ENCODE data around the gene TICAM2.

Gene TICAM2

DNA sequence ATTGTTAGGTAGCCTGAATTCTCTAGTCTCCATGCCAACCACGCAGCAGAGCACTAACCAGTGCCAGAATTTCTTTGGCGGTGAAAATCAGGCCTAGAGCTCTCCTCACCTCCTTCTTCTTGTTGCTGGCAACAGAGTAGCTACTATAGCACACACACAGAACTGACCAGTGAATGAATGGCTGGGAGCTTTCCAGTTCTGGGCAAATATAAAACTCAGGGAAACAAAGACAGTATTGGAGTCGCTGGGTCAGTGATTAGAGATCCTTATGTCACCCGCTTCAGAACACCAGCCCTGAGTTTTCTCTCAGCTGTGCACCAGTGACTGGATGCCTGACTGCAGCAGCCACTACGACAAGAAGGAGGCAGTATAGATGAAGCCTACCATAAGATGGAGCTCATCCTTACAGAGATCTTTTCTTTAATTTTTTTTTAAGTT is 30.8 kb downstream of the TICAM2 start:
- H3K27ac ChIP-seq, result no peak overlapping the region

DNA sequence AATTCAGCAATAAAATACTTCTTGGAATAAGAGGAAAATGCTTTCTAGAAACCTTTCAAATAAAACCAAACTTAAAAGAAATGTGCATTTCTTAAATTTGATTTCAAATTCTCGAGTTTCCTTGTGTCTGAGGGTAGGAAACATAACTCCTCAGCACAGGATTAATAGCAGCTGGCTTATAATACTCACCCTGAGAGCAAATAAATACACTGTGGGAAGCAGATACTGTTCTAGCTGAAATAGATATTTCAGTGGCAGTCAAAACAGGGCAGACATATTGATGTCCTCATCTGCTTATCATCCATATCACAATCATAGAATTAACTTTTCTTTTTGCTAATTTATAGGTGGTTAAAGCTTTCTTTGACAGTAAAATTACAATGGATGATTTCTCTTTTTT is 33.6 kb downstream of the TICAM2 start:
- Histone ChIP-seq H3K4me3 (no peak overlapping the region), H3K27ac (no peak overlapping the region)
- no peak for DNase-seq (ENCODE audit: low spot score)
- TF ChIP-seq, protein P1, sequence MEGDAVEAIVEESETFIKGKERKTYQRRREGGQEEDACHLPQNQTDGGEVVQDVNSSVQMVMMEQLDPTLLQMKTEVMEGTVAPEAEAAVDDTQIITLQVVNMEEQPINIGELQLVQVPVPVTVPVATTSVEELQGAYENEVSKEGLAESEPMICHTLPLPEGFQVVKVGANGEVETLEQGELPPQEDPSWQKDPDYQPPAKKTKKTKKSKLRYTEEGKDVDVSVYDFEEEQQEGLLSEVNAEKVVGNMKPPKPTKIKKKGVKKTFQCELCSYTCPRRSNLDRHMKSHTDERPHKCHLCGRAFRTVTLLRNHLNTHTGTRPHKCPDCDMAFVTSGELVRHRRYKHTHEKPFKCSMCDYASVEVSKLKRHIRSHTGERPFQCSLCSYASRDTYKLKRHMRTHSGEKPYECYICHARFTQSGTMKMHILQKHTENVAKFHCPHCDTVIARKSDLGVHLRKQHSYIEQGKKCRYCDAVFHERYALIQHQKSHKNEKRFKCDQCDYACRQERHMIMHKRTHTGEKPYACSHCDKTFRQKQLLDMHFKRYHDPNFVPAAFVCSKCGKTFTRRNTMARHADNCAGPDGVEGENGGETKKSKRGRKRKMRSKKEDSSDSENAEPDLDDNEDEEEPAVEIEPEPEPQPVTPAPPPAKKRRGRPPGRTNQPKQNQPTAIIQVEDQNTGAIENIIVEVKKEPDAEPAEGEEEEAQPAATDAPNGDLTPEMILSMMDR (IDR thresholded peaks at IDR 0.05), result no peak

More for the DNA sequence above, 30.8 kb downstream of the TICAM2 start:
- no peak for DNase-seq (ENCODE audit: low spot score)
- TF ChIP-seq, protein P1 (IDR thresholded peaks at IDR 0.05), result no peak
- no peak overlapping the region for H3K4me3 ChIP-seq

DNA sequence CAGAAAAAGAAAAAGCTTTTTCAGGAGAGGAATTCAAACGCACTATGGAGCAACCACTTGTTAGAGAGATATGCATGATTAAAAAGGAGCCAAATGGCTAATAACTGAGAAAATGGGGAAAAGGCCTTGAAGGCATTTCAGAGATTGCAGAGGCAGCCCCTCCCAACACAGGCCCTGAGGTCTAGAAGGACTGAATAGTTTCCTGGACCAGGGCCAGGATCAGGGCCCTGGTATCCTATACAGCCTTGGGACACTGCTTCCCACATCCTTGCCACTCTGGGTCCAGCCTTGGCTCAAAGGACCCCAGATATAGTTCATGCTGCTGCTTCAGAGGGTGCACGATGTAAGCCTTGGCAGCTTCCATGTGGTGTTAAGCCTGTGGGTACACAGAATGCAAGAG is 37.0 kb downstream of the TICAM2 start:
- Histone ChIP-seq H3K4me3 (no peak overlapping the region), H3K27ac (no peak overlapping the region)
- no peak for DNase-seq (ENCODE audit: low spot score)
- TF ChIP-seq, protein P1 (IDR thresholded peaks at IDR 0.05), result no peak

DNA sequence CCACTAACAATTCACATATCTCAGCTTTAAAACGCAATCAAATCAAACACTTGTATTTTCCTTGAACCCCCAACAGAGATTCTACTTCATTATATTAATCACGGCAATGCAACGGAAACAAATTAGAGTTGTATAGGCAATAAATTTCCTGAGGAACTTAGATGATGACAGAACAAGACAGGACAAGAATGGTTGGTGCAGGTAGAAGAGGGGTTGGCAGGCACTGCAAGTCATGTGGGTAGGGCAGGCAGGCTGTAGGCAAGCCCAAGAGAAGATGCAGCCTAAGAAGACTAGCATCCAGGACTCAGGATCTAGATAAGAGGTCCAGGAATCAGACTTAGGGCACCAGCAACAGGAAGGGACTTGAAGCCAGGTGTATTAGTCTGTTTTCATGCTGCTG is 41.1 kb downstream of the TICAM2 start:
- Histone ChIP-seq H3K4me3 (no peak overlapping the region), H3K27ac (no peak overlapping the region)
- TF ChIP-seq, protein P1 (IDR thresholded peaks at IDR 0.05), result no peak
- no peak for DNase-seq (ENCODE audit: low spot score)

DNA sequence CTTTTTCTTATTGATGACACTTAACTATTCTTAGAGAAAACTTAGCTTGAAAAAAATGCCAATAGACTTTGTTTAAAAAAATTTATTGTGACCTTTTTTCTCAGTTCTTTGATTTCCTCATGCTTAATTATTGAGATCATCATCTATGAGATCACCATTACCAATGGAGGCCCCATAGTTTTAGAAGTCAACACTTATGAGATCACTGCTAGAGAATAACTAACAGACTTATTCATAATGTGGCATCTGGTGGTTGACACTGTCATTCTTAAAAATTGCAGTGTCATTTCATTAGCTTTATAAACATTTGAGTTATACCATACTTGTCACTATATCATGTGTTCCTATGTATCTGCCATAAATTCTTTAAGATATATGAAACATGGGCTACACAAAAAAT is 42.8 kb downstream of the TICAM2 start:
- TF ChIP-seq, protein P1 (IDR thresholded peaks at IDR 0.05), result no peak
- no peak for DNase-seq (ENCODE audit: low spot score)
- no peak overlapping the region for H3K4me3 ChIP-seq
- no peak overlapping the region for H3K27ac ChIP-seq

DNA sequence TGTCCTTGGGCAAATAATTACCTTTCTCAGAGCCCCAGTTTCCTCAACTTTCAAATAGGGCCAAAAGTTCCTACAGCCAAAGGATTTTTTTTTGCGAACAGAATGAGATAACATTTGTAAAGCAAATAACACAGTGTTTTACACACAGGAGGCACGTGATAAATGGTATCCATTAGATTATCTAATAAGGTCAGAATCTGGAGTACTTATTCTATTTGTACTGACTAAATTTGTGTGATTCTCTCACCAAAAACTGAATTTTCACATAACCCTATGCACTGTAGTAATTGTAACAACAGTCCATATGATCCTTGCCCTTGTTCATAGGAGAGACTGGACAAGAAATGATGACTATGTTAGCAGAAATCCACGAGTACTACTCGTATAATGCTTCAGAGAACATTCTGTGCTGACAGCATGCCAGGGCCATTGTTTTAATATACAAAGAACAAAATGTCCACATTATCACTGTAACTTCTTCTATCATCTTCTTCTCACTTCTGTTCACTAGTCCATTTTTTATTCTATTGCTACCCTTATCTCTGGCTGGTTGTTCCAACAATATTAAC is 43.8 kb downstream of the TICAM2 start:
- DNase-seq (ENCODE audit: low spot score), result no peak
- Histone ChIP-seq H3K27ac (no peak overlapping the region), H3K4me3 (no peak overlapping the region)
- TF ChIP-seq, protein P1 (IDR thresholded peaks at IDR 0.05), result no peak

DNA sequence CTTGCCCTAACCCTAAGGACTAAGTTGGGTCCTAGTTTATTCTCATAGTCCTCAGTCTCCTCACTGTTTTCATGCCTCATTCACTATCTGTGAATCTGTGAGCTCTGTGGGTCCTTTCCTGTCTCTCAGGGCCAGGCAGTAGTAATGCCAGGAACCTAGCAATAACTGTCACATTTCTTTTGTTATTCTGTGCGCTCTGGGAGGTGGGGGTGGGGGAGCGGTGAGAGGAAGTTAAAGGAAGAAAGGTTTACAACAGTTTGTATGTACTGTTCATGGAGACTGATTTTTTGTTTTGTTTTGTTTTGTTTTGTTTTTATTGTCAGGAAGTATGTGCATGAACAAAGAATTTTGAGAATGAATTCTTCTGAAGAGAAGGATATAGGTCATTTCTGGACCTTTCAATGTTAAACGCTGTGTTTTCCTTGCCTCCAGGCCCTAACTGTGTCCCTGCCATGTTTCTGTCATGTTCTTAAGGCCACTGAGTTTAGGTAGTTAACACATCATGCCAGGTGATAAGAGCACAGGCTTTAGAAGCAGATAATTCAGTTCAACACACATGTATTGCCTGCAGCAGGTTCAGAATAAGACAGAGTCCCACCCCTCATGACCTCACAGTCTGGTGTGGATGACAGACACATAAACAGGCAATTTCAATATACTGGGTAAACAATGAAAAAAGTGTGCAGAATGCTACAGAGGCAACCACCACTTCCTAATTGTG is 44.5 kb downstream of the TICAM2 start:
- no peak for DNase-seq (ENCODE audit: low spot score)
- TF ChIP-seq, protein P1 (IDR thresholded peaks at IDR 0.05), result no peak
- no peak overlapping the region for H3K27ac ChIP-seq
- no peak overlapping the region for H3K4me3 ChIP-seq
